Amygdala (tissue), 56 donors: ENCODE data around the gene TAF1A.

Experiments used
- DNase-seq, 56 donors: peaks; one replicate each; lab custom pipeline; 2025; lab: John Stamatoyannopoulos, UW

TAF1A gene

GRCh38 chr1:222600281-222600680, 10.5 kb upstream of the TAF1A start:
- no peak for DNase-seq

GRCh38 chr1:222596696-222597095, 7.0 kb upstream of the TAF1A start:
- DNase-seq: no peak

- DNase-seq: no peak
Observed at GRCh38 chr1:222594789-222595188, 5.1 kb upstream of the TAF1A start.

GRCh38 chr1:222592171-222592570, 2.4 kb upstream of the TAF1A start:
- DNase-seq: peak in 1 of 56 donors; percentile 2

- DNase-seq: no peak
Observed at GRCh38 chr1:222588135-222588534, 1.6 kb downstream of the TAF1A start.

GRCh38 chr1:222586842-222587241, 2.9 kb downstream of the TAF1A start:
- no peak for DNase-seq

GRCh38 chr1:222583079-222583478, 6.7 kb downstream of the TAF1A start:
- DNase-seq: no peak

- no peak for DNase-seq
Observed at GRCh38 chr1:222582099-222582774, 7.5 kb downstream of the TAF1A start.

- no peak for DNase-seq
Observed at GRCh38 chr1:222579316-222579715, 10.4 kb downstream of the TAF1A start.

- no peak for DNase-seq
Observed at GRCh38 chr1:222570837-222571236, 18.9 kb downstream of the TAF1A start.

- no peak for DNase-seq
Observed at GRCh38 chr1:222561656-222562055, 28.1 kb downstream of the TAF1A start.

- DNase-seq: no peak
Observed at GRCh38 chr1:222557574-222557973, 32.2 kb downstream of the TAF1A start.

GRCh38 chr1:222557148-222557547, 32.6 kb downstream of the TAF1A start:
- DNase-seq: no peak

GRCh38 chr1:222555992-222556615, 33.6 kb downstream of the TAF1A start:
- no peak for DNase-seq

- DNase-seq: no peak
Observed at GRCh38 chr1:222554177-222554576, 35.6 kb downstream of the TAF1A start.

- no peak for DNase-seq
Observed at GRCh38 chr1:222552882-222553281, 36.9 kb downstream of the TAF1A start.

- DNase-seq: no peak
Observed at GRCh38 chr1:222547944-222548671, 41.6 kb downstream of the TAF1A start, which contains the start of gene HHIPL2. HHIPL2 (minus strand) TSS chr1:222548104; CDS start chr1:222548044, 60 bp downstream.

GRCh38 chr1:222547260-222547614, 42.5 kb downstream of the TAF1A start:
- DNase-seq: peak in 1 of 56 donors; percentile 2

- peak in 1 of 56 donors; percentile 2 for DNase-seq
Observed at GRCh38 chr1:222546548-222547259, 43.0 kb downstream of the TAF1A start.

- no peak for DNase-seq
Observed at GRCh38 chr1:222546091-222546490, 43.6 kb downstream of the TAF1A start.

GRCh38 chr1:222543817-222544216, 45.9 kb downstream of the TAF1A start:
- DNase-seq: no peak
